Measurements from ENCODE around the gene LTBP4.
"Not testable (repeated sequence)": the region's sequence is repeated elsewhere in the genome, so short reads cannot be mapped to it uniquely, and the experiment has no call there.

LTBP4 gene

GRCh38 chr19:40633207-40633606, 32.0 kb downstream of the LTBP4 start:
- DNase-seq: no peak

- DNase-seq: no peak
Observed at GRCh38 chr19:40638327-40638726, 37.2 kb downstream of the LTBP4 start.

GRCh38 chr19:40639638-40639982, 38.4 kb downstream of the LTBP4 start:
- DNase-seq: no peak

GRCh38 chr19:40640744-40641143, 39.6 kb downstream of the LTBP4 start:
- no peak for DNase-seq

- DNase-seq: no peak
Observed at GRCh38 chr19:40641281-40641680, 40.1 kb downstream of the LTBP4 start.

GRCh38 chr19:40642051-40642706, 41.0 kb downstream of the LTBP4 start:
- no peak for DNase-seq

- no peak for DNase-seq
Observed at GRCh38 chr19:40642757-40643305, 41.7 kb downstream of the LTBP4 start.

- no peak for DNase-seq
Observed at GRCh38 chr19:40646743-40647254, 45.6 kb downstream of the LTBP4 start.

GRCh38 chr19:40649903-40650675, 48.9 kb downstream of the LTBP4 start:
- DNase-seq: not testable (repeated sequence)

- DNase-seq: no peak
Observed at GRCh38 chr19:40650749-40651305, 49.7 kb downstream of the LTBP4 start.

GRCh38 chr19:40652303-40652702, 51.1 kb downstream of the LTBP4 start:
- not testable (repeated sequence) for DNase-seq

GRCh38 chr19:40655684-40656083, 54.5 kb downstream of the LTBP4 start:
- not testable (repeated sequence) for DNase-seq

GRCh38 chr19:40658031-40658430, 56.9 kb downstream of the LTBP4 start:
- DNase-seq: no peak

- DNase-seq: no peak
Observed at GRCh38 chr19:40659116-40659515, 57.9 kb downstream of the LTBP4 start.

- DNase-seq: no peak
Observed at GRCh38 chr19:40659566-40659965, 58.4 kb downstream of the LTBP4 start.

GRCh38 chr19:40661616-40662015, 60.4 kb downstream of the LTBP4 start:
- no peak for DNase-seq

GRCh38 chr19:40662925-40663694, 61.9 kb downstream of the LTBP4 start:
- DNase-seq: peak; percentile 37

GRCh38 chr19:40663695-40664692, 62.8 kb downstream of the LTBP4 start:
- no peak for DNase-seq

GRCh38 chr19:40666803-40667438, 65.8 kb downstream of the LTBP4 start:
- DNase-seq: no peak

GRCh38 chr19:40667602-40668001, 66.4 kb downstream of the LTBP4 start:
- no peak for DNase-seq

- no peak for DNase-seq
Observed at GRCh38 chr19:40668991-40669614, 67.9 kb downstream of the LTBP4 start.

All from NCI-H1092 treated with DMSO at 0.1 percent for 48 hours (cell line).